ENCODE data around the gene ADAP1.

Gene ADAP1

DNA sequence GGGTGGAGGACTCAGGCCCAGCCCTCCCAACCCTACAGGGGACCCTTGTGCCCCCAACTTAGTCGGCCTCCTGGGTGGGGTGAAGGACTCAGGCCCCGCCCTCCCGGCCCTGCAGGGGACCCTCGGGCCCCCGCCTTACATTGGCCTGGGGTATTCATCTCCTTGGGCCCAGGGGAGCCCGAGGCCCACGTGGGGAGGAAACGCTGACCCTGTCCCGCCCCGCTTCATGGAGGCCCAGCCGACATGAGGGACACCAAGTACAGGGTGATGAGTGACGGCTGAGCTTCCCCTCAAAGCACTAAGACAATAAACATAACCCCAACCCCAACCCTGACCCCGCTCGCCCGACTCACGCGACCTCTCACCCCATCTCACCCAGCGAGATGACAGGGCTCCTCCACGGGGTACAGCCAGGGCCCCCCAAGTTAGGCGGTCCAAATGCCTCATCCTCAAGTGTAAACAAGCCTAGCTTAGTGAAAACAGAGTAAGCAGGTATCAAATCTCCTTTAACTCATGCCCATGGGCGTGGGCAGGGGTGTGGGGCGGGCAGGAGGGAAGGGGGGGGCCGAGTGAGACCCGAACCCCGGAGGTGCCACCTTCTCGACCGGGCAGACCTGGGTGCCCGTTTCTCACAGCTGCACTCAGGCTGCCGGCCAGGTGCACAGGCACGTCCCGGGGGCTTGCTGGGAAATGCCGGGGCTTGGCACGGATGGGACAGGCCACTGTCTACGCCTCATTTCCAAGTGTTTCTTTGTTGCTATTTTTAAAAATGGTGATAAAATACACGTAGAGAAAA, 36.7 kb upstream of the ADAP1 start:
- H3K9ac ChIP-seq (ENCODE audit: low read length) = no peak overlapping the region
- peaks cover 50% of the 10 kb centered on the region for H3K4me1 ChIP-seq (ENCODE audit: insufficient read depth, low read length, severe bottlenecking)
- TF ChIP-seq EZH2 (IDR thresholded peaks at IDR 0.05; ENCODE audit: borderline replicate concordance, low read length) = no peak
- TF ChIP-seq, protein P1, sequence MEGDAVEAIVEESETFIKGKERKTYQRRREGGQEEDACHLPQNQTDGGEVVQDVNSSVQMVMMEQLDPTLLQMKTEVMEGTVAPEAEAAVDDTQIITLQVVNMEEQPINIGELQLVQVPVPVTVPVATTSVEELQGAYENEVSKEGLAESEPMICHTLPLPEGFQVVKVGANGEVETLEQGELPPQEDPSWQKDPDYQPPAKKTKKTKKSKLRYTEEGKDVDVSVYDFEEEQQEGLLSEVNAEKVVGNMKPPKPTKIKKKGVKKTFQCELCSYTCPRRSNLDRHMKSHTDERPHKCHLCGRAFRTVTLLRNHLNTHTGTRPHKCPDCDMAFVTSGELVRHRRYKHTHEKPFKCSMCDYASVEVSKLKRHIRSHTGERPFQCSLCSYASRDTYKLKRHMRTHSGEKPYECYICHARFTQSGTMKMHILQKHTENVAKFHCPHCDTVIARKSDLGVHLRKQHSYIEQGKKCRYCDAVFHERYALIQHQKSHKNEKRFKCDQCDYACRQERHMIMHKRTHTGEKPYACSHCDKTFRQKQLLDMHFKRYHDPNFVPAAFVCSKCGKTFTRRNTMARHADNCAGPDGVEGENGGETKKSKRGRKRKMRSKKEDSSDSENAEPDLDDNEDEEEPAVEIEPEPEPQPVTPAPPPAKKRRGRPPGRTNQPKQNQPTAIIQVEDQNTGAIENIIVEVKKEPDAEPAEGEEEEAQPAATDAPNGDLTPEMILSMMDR (IDR thresholded peaks at IDR 0.05; ENCODE audit: low read length) = no peak

DNA sequence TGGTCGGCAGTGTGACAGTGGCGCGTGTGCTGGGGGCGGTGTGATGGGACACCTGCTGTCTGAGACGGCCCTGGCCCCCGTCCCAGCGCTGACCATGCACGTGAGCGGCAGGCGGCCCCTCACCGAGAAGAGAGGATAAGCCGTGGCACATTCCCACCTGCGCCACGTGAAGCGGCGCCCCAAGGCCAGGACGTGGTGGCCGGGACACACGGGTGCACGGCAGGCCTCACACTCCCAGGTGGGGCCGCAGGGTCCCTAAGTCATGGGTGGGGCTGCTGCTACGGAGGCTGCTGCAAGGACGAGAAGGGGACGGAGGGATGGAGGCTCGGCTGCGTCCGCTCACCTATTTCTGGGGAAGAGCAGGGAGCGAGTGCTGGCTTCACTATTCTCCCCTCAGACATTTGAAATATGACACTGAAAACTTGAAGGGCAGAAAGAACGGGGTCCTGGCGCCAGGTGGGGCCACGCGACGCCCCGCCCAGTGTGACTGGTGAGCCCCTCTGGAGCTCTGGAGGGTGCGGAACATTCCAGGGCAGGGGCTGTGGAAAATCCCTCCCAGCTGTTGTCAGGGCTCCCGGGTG, 36.0 kb upstream of the ADAP1 start:
- no peak overlapping the region for H2AFZ ChIP-seq (ENCODE audit: low read length)
- peaks cover 43% of the 10 kb centered on the region for H3K4me1 ChIP-seq (ENCODE audit: insufficient read depth, low read length, severe bottlenecking)
- no peaks in the 10 kb centered on the region for H4K20me1 ChIP-seq (ENCODE audit: insufficient read depth, low read length)
- H3K79me2 ChIP-seq (ENCODE audit: insufficient read depth, low read length) = no peaks in the 10 kb centered on the region
- no peak overlapping the region for H3K27ac ChIP-seq (ENCODE audit: low read depth, low read length, poor library complexity, severe bottlenecking)
- no peaks in the 10 kb centered on the region for H3K36me3 ChIP-seq (ENCODE audit: insufficient read depth, low read length)
- H3K4me3 ChIP-seq (ENCODE audit: low read depth, low read length, poor library complexity, severe bottlenecking) = no peak overlapping the region
- H3K9ac ChIP-seq (ENCODE audit: low read length) = no peak overlapping the region
- TF ChIP-seq, protein P1 (IDR thresholded peaks at IDR 0.05; ENCODE audit: low read length) = no peak
- no peak for TF ChIP-seq EZH2 (IDR thresholded peaks at IDR 0.05; ENCODE audit: borderline replicate concordance, low read length)
- 0 out of 2 replicates have a peak, but pooled peaks cover 7% of the 10 kb centered on the region for H3K27me3 ChIP-seq (ENCODE audit: insufficient read depth, low read length)
- H3F3A ChIP-seq (ENCODE audit: insufficient read depth, low read length) = no peaks in the 10 kb centered on the region
- no peaks in the 10 kb centered on the region for H3K9me3 ChIP-seq (ENCODE audit: low read length)
- H3K9me2 ChIP-seq (ENCODE audit: low read depth, low read length) = no peaks in the 10 kb centered on the region
- H3K4me2 ChIP-seq (ENCODE audit: low read length) = no peak overlapping the region

More for the DNA sequence above, 36.7 kb upstream of the ADAP1 start:
- H3F3A ChIP-seq (ENCODE audit: insufficient read depth, low read length) = no peaks in the 10 kb centered on the region
- no peaks in the 10 kb centered on the region for H3K79me2 ChIP-seq (ENCODE audit: insufficient read depth, low read length)
- no peak overlapping the region for H2AFZ ChIP-seq (ENCODE audit: low read length)
- no peaks in the 10 kb centered on the region for H3K9me3 ChIP-seq (ENCODE audit: low read length)
- H3K4me3 ChIP-seq (ENCODE audit: low read depth, low read length, poor library complexity, severe bottlenecking) = no peak overlapping the region
- no peaks in the 10 kb centered on the region for H3K9me2 ChIP-seq (ENCODE audit: low read depth, low read length)
- H3K36me3 ChIP-seq (ENCODE audit: insufficient read depth, low read length) = no peaks in the 10 kb centered on the region
- no peak overlapping the region; the same call in 1 of the 2 replicates for H3K4me2 ChIP-seq (ENCODE audit: low read length)
- no peaks in the 10 kb centered on the region for H4K20me1 ChIP-seq (ENCODE audit: insufficient read depth, low read length)
- 0 out of 2 replicates have a peak, but pooled peaks cover 7% of the 10 kb centered on the region for H3K27me3 ChIP-seq (ENCODE audit: insufficient read depth, low read length)
- no peak overlapping the region for H3K27ac ChIP-seq (ENCODE audit: low read depth, low read length, poor library complexity, severe bottlenecking)

DNA sequence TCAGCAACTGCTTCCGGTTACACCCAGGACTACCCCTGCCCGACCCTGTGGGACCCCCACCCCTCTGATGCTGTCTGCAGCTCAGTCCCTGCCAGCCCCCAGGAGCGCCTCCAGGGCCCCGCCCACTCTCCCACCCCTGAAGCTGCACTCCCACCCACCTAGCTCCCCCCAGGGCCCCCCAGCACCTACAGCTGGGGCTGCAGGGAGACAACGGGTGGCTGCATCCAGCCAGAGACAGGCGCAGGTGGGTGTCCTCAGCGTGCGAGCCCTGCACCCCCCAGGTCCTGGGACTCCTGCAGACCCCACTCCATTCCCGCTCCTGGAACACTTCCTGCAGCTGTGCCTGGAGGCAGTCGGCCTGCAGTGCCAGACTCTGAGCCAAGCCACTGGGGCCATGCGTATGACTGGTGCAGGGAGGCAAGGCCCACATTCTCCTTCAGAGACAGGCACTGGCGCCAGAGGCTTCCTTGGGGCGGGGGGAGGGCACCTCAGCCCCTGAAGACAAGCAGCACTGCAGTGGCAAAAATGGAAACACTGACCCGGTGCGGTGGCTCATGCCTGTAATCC, 34.6 kb upstream of the ADAP1 start:
- H3K9ac ChIP-seq (ENCODE audit: low read length) = no peak overlapping the region
- H3K36me3 ChIP-seq (ENCODE audit: insufficient read depth, low read length) = no peaks in the 10 kb centered on the region
- no peak overlapping the region for H3K4me3 ChIP-seq (ENCODE audit: low read depth, low read length, poor library complexity, severe bottlenecking)
- peaks cover 29% of the 10 kb centered on the region for H3K4me1 ChIP-seq (ENCODE audit: insufficient read depth, low read length, severe bottlenecking)
- 0 out of 2 replicates have a peak, but pooled peaks cover 7% of the 10 kb centered on the region for H3K27me3 ChIP-seq (ENCODE audit: insufficient read depth, low read length)
- no peaks in the 10 kb centered on the region for H3K79me2 ChIP-seq (ENCODE audit: insufficient read depth, low read length)
- H2AFZ ChIP-seq (ENCODE audit: low read length) = no peak overlapping the region
- no peaks in the 10 kb centered on the region for H3F3A ChIP-seq (ENCODE audit: insufficient read depth, low read length)
- no peak overlapping the region for H3K27ac ChIP-seq (ENCODE audit: low read depth, low read length, poor library complexity, severe bottlenecking)
- H4K20me1 ChIP-seq (ENCODE audit: insufficient read depth, low read length) = no peaks in the 10 kb centered on the region
- TF ChIP-seq, protein P1 (IDR thresholded peaks at IDR 0.05; ENCODE audit: low read length) = no peak
- TF ChIP-seq EZH2 (IDR thresholded peaks at IDR 0.05; ENCODE audit: borderline replicate concordance, low read length) = no peak
- no peaks in the 10 kb centered on the region for H3K9me3 ChIP-seq (ENCODE audit: low read length)
- H3K9me2 ChIP-seq (ENCODE audit: low read depth, low read length) = no peaks in the 10 kb centered on the region
- no peak overlapping the region for H3K4me2 ChIP-seq (ENCODE audit: low read length)
